RWPE2 (cell line): ENCODE measurements around the gene PAK6.

Experiments
- ATAC-seq: fragments of 200-7000 bp; cut with Tn5 transposase; 3 replicates; pipeline ENCODE4 v1.9.1; 2021; ENCODE audit warnings: low read depth
- DNase-seq: peaks from one replicate; pipeline ENCODE4 v3.0.0-alpha.2; 2020; ENCODE audit warnings: low spot score
- H3K27ac ChIP-seq: fragments of 450-650 bp; 2 replicates; pipeline ENCODE4 v1.5.1; 2017; ENCODE audit warnings: mild to moderate bottlenecking; ENCODE audit not compliant: poor library complexity, severe bottlenecking
- H3K27me3 ChIP-seq: fragments of 250-450 bp; sonication (Bioruptor Pico); 2 replicates; pipeline ENCODE4 v1.5.1; 2021; ENCODE audit warnings: mild to moderate bottlenecking, moderate library complexity; ENCODE audit not compliant: insufficient read depth, poor library complexity, severe bottlenecking
- H3K36me3 ChIP-seq: fragments of 250-450 bp; sonication (Bioruptor Pico); 2 replicates; pipeline ENCODE4 v1.5.1; 2020; ENCODE audit warnings: low read depth, mild to moderate bottlenecking, moderate library complexity
- H3K4me1 ChIP-seq: fragments of 250-450 bp; sonication (Bioruptor Pico); 2 replicates; pipeline ENCODE4 v1.5.1; 2021; ENCODE audit warnings: mild to moderate bottlenecking, moderate library complexity; ENCODE audit not compliant: insufficient read depth, poor library complexity, severe bottlenecking
- H3K4me3 ChIP-seq: fragments of 250-450 bp; sonication (Bioruptor Pico); 2 replicates; pipeline ENCODE4 v1.5.1; 2021; ENCODE audit warnings: mild to moderate bottlenecking, moderate library complexity; ENCODE audit not compliant: severe bottlenecking
- H3K9me3 ChIP-seq: fragments of 250-450 bp; sonication (Bioruptor Pico); 2 replicates; pipeline ENCODE4 v1.5.1; 2021; ENCODE audit warnings: mild to moderate bottlenecking, moderate library complexity; ENCODE audit not compliant: severe bottlenecking
- TF ChIP-seq, protein P1 (sequence below): fragments of 450-650 bp; IDR thresholded peaks from one replicate; pipeline ENCODE4 v1.5.1; 2017; ENCODE audit warnings: mild to moderate bottlenecking, moderate library complexity; ENCODE audit not compliant: poor library complexity, severe bottlenecking

Gene PAK6

DNA sequence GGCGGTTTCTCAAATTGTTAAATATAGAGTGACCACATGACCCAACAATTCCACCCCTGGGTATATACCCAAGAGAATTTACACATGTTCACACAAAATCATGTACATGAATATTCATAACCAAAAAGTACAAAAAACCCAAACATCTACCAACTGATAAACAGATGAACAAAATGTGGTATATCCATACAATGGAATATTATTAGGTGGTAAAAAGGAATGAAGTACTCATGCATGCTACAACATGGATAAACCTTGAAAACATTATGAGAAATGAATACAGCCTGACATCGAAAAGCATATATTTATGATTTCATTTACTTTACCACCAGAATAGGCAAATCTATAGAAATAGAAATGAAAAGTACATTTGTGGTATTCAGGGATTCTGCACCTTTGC lies 61.5 kb downstream of the PAK6 start:
- TF ChIP-seq, protein P1, sequence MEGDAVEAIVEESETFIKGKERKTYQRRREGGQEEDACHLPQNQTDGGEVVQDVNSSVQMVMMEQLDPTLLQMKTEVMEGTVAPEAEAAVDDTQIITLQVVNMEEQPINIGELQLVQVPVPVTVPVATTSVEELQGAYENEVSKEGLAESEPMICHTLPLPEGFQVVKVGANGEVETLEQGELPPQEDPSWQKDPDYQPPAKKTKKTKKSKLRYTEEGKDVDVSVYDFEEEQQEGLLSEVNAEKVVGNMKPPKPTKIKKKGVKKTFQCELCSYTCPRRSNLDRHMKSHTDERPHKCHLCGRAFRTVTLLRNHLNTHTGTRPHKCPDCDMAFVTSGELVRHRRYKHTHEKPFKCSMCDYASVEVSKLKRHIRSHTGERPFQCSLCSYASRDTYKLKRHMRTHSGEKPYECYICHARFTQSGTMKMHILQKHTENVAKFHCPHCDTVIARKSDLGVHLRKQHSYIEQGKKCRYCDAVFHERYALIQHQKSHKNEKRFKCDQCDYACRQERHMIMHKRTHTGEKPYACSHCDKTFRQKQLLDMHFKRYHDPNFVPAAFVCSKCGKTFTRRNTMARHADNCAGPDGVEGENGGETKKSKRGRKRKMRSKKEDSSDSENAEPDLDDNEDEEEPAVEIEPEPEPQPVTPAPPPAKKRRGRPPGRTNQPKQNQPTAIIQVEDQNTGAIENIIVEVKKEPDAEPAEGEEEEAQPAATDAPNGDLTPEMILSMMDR, result no peak
- Histone ChIP-seq H3K27ac (no peak overlapping the region), H3K27me3 (no peaks in the 10 kb centered on the region), H3K9me3 (peaks cover 4% of the 10 kb centered on the region), H3K4me1 (no peaks in the 10 kb centered on the region), H3K36me3 (no peaks in the 10 kb centered on the region), H3K4me3 (no peak overlapping the region)
- DNase-seq (no peak), ATAC-seq (no peak)

DNA sequence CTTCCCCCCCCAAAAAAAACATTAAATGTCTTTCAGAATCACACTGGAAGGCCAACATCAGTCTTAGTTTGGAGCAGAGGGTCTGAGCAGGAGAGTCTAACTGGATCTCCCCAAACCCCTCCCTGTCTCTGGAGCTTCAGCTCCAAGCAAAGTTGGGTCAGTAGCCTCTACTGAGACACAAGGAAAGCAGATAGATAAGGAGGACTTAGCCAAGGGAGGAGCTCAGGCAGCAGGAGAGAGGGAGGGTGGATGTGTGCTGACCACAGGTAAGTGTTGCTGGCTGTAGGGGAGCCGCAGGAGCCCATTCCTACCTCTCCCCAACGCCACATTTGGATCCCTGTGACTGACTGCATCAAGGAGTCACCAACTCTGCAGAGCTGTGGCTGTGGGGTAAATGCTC lies 61.9 kb downstream of the PAK6 start:
- Histone ChIP-seq H3K27ac (no peak overlapping the region), H3K4me3 (no peak overlapping the region), H3K9me3 (peaks cover 4% of the 10 kb centered on the region), H3K36me3 (no peaks in the 10 kb centered on the region), H3K27me3 (no peaks in the 10 kb centered on the region), H3K4me1 (no peaks in the 10 kb centered on the region)
- no peak for ATAC-seq
- DNase-seq, result peak; percentile 15
- TF ChIP-seq, protein P1, result no peak

DNA sequence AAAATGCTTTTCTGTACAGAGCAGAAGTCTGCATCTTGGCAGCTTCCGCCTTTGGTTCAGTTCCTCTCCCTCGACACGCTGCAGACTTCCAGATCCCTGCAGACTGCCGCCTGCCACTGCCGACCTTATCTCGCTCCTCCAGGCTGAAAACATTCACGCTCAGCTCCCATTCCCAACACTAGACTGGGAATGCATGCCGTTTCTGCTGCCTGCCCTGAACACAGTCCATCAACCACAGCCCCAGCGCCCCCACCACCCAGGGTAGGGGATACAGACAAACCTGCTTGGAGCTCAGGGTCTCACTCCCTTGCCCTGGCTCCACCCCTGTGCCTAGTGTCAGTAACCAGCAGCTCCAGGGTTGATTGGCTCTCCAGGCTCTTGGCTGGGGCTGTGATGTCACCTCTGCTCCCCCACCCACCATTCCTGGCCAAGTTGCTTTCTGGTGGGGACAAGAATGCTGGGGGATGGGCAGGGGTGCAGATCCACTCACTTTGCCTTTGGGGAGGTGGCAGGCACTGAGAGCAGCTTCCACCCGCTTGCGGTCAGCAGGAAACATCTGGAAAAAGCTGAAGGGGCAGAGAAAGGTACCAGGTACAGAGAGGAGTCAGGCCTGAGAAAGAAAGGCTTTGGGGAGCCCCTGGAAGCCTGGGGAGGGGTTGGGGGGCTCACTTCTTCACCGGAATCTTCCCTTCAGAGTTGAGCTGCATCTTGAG lies 62.8 kb downstream of the PAK6 start:
- H3K4me1 ChIP-seq, result no peaks in the 10 kb centered on the region
- H3K36me3 ChIP-seq, result no peaks in the 10 kb centered on the region
- H3K4me3 ChIP-seq, result no peak overlapping the region
- ATAC-seq (no peak), DNase-seq (peak; percentile 71)
- no peaks in the 10 kb centered on the region for H3K27me3 ChIP-seq
- H3K27ac ChIP-seq, result no peak overlapping the region
- H3K9me3 ChIP-seq, result peaks cover 4% of the 10 kb centered on the region
- TF ChIP-seq, protein P1, result no peak

DNA sequence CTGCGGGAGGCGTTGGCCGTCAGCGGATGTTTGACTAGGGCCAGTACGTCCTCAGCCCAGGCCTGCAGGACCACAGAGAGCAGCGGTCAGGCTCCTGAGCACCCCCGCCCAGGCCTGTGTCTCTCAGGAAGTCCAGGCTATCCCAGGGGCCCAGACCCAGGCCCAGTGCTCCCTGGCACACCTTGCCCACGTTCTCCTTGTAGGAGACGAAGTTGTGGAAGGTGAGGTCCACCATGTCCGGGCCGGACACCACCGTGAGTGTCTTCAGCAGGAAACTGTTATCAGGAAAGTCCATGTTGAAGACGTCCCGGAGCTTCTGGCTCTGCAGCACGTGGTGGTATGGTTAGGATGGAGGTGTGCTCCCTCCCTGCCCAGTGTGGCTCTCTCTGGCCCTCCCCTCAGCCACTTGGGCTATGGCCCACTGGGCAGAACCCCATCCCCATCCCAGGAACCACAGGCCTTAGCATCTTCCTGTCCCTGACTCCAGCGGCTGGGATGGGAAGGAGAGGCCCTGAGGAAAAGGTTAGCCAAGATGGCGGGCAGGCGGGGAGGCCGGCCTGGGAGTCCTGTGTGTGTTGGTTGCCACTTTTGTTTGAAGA lies 63.5 kb downstream of the PAK6 start:
- H3K4me3 ChIP-seq, result no peak overlapping the region
- ATAC-seq, result no peak
- no peaks in the 10 kb centered on the region for H3K4me1 ChIP-seq
- no peaks in the 10 kb centered on the region for H3K36me3 ChIP-seq
- TF ChIP-seq, protein P1, result no peak
- peak; percentile 73 for DNase-seq
- H3K27ac ChIP-seq, result no peak overlapping the region
- H3K27me3 ChIP-seq, result no peaks in the 10 kb centered on the region
- H3K9me3 ChIP-seq, result peaks cover 4% of the 10 kb centered on the region

DNA sequence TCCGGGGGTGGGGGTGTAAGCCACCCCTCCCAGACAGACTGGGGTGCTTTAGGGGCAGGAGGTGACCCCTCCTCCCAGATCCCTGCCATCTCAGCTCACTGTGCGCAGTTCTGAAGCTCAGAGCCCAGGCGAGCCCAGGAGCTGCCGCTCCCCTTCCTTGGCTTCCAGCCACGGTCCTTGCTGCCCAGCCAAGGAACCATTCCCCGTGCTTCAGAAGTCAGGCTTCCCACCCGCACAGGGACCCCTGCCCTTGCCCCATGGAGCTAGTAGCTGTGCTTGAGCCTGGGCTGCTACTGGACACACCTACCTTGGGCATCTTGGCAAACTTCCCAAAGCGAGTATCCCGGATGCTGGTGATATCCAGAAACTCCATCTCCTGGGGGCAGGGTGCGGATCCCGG lies 64.1 kb downstream of the PAK6 start:
- no peaks in the 10 kb centered on the region for H3K27me3 ChIP-seq
- no peak overlapping the region for H3K4me3 ChIP-seq
- H3K27ac ChIP-seq, result no peak overlapping the region
- no peak for ATAC-seq
- no peaks in the 10 kb centered on the region for H3K36me3 ChIP-seq
- no peaks in the 10 kb centered on the region for H3K4me1 ChIP-seq
- DNase-seq, result peak; percentile 67
- TF ChIP-seq, protein P1, result no peak
- peaks cover 4% of the 10 kb centered on the region for H3K9me3 ChIP-seq
